SU-DHL-6 (cell line): ENCODE results near the gene TMC1.

Experiments
- H2AFZ ChIP-seq: fragments of 200-600 bp; sonication (generic); 2 replicates; pipeline ENCODE4 v1.6.1; 2014; ENCODE audit warnings: low read depth, mild to moderate bottlenecking, moderate library complexity, mixed read lengths, antibody characterized with exemption, low read length; ENCODE audit not compliant: severe bottlenecking
- H3F3A ChIP-seq: fragments of 200-600 bp; shearing (Covaris generic); 2 replicates; pipeline ENCODE4 v1.6.0; 2016; ENCODE audit warnings: antibody characterized with exemption, mild to moderate bottlenecking; ENCODE audit not compliant: insufficient read depth
- H3K27ac ChIP-seq: fragments of 200-600 bp; sonication (generic); 2 replicates; pipeline ENCODE4 v1.5.1; 2016; ENCODE audit warnings: low read depth, mild to moderate bottlenecking, low read length, moderate library complexity, mixed read lengths
- H3K27me3 ChIP-seq: fragments of 200-600 bp; sonication (generic), shearing (Covaris generic); 2 replicates; pipeline ENCODE4 v1.6.0; 2014; ENCODE audit warnings: mild to moderate bottlenecking, low read length
- H3K36me3 ChIP-seq: fragments of 200-600 bp; sonication (generic); 2 replicates; pipeline ENCODE4 v1.6.1; 2014; ENCODE audit warnings: mild to moderate bottlenecking, low read length, mixed read lengths
- H3K4me2 ChIP-seq: fragments of 300-600, 200-600 bp; shearing (Covaris generic), sonication (generic); 2 replicates; pipeline ENCODE4 v1.6.0; 2014; ENCODE audit warnings: low read length, low read depth, mild to moderate bottlenecking; ENCODE audit not compliant: poor library complexity, severe bottlenecking
- H3K4me3 ChIP-seq: fragments of 200-600 bp; sonication (generic); 2 replicates; pipeline ENCODE4 v1.5.1; 2014; ENCODE audit warnings: antibody characterized with exemption, low read length, mild to moderate bottlenecking, mixed read lengths; ENCODE audit not compliant: insufficient read depth, poor library complexity, severe bottlenecking
- H3K79me2 ChIP-seq: fragments of 200-600 bp; sonication (generic); 2 replicates; pipeline ENCODE4 v1.6.1; 2014; ENCODE audit warnings: mild to moderate bottlenecking, low read length, moderate library complexity; ENCODE audit not compliant: insufficient read depth
- H3K9ac ChIP-seq: fragments of 200-600 bp; sonication (generic); 2 replicates; pipeline ENCODE4 v1.7.0; 2014; ENCODE audit warnings: mild to moderate bottlenecking, low read length
- H3K9me2 ChIP-seq: fragments of 200-600 bp; sonication (generic); replicated peaks from 2 replicates; pipeline ENCODE4 v1.6.1; 2014; ENCODE audit warnings: low read length; ENCODE audit not compliant: insufficient read depth
- H3K9me3 ChIP-seq: fragments of 200-600 bp; sonication (generic); 2 replicates; pipeline ENCODE4 v1.6.1; 2014; ENCODE audit warnings: low read length, mixed read lengths; ENCODE audit not compliant: insufficient read depth
- H4K20me1 ChIP-seq: fragments of 200-600 bp; sonication (generic); 2 replicates; pipeline ENCODE4 v1.6.1; 2014; ENCODE audit warnings: low read depth, mild to moderate bottlenecking, antibody characterized with exemption, low read length, moderate library complexity, mixed read lengths
- CTCF ChIP-seq: fragments of 200-600 bp; sonication (generic); IDR thresholded peaks from one replicate; pipeline ENCODE4 v1.5.1; 2017; ENCODE audit warnings: antibody characterized with exemption, mild to moderate bottlenecking, low read length, moderate library complexity; ENCODE audit not compliant: insufficient read depth, poor library complexity, severe bottlenecking
- EZH2phosphoT487 ChIP-seq: fragments of 200-600 bp; sonication (generic), shearing (Covaris generic); conservative IDR thresholded peaks from 2 replicates; pipeline ENCODE4 v1.6.1; 2018; ENCODE audit warnings: mild to moderate bottlenecking, antibody characterized with exemption, low read length, moderate library complexity, mixed read lengths

TMC1 gene

GRCh38 chr9:72661401-72662135 lies 140.2 kb downstream of the TMC1 start:
- TF ChIP-seq CTCF: no peak
- TF ChIP-seq EZH2phosphoT487: no peak
- no peaks in the 10 kb centered on the region for H3K79me2 ChIP-seq

GRCh38 chr9:72665421-72665820 lies 144.0 kb downstream of the TMC1 start:
- Histone ChIP-seq H3K36me3 (no peaks in the 10 kb centered on the region), H3K4me2 (no peak overlapping the region), H3K27ac (no peak overlapping the region), H3K9ac (no peak overlapping the region), H3K79me2 (no peaks in the 10 kb centered on the region), H3K9me3 (no peaks in the 10 kb centered on the region), H3F3A (no peaks in the 10 kb centered on the region), H3K9me2 (no peaks in the 10 kb centered on the region), H4K20me1 (no peaks in the 10 kb centered on the region), H3K27me3 (no peaks in the 10 kb centered on the region), H3K4me3 (no peak overlapping the region), H2AFZ (no peak overlapping the region)
- TF ChIP-seq CTCF (no peak), EZH2phosphoT487 (no peak)

More at GRCh38 chr9:72661401-72662135, 140.2 kb downstream of the TMC1 start:
- no peak overlapping the region for H3K27ac ChIP-seq
- no peaks in the 10 kb centered on the region for H3F3A ChIP-seq
- no peak overlapping the region for H3K4me3 ChIP-seq
- H3K9me2 ChIP-seq: no peaks in the 10 kb centered on the region
- no peak overlapping the region for H3K4me2 ChIP-seq
- H3K9ac ChIP-seq: no peak overlapping the region
- no peaks in the 10 kb centered on the region for H3K27me3 ChIP-seq
- no peak overlapping the region for H2AFZ ChIP-seq
- H3K36me3 ChIP-seq: no peaks in the 10 kb centered on the region
- H3K9me3 ChIP-seq: no peaks in the 10 kb centered on the region
- no peaks in the 10 kb centered on the region for H4K20me1 ChIP-seq

GRCh38 chr9:72667181-72667580 lies 145.8 kb downstream of the TMC1 start:
- Histone ChIP-seq H3K27ac (no peak overlapping the region), H2AFZ (no peak overlapping the region)
- TF ChIP-seq EZH2phosphoT487 (no peak), CTCF (no peak)

More at GRCh38 chr9:72667181-72667580, 145.8 kb downstream of the TMC1 start:
- no peak overlapping the region for H3K9ac ChIP-seq
- no peak overlapping the region for H3K4me3 ChIP-seq
- no peaks in the 10 kb centered on the region for H4K20me1 ChIP-seq
- H3K36me3 ChIP-seq: no peaks in the 10 kb centered on the region
- H3F3A ChIP-seq: no peaks in the 10 kb centered on the region
- H3K27me3 ChIP-seq: no peaks in the 10 kb centered on the region
- H3K79me2 ChIP-seq: no peaks in the 10 kb centered on the region
- no peaks in the 10 kb centered on the region for H3K9me3 ChIP-seq
- H3K9me2 ChIP-seq: no peaks in the 10 kb centered on the region
- no peak overlapping the region for H3K4me2 ChIP-seq
